ENCODE results near the gene GNG7.

- no peak for TF ChIP-seq CTCF (conservative IDR thresholded peaks at IDR 0.05 in 1 of 2, IDR thresholded peaks at IDR 0.05 in 1 of 2; ENCODE audit: extremely low read depth in 1 of 2, insufficient read depth in 1 of 2, low read depth in 1 of 2, low read length in 2 of 2)
- TF ChIP-seq EZH2 (IDR thresholded peaks at IDR 0.05; ENCODE audit: borderline replicate concordance, low read length) = no peak
These were observed 83.9 kb downstream of the GNG7 start for GRCh38 chr19:2618611-2619010.

All from mammary epithelial cell (primary cell).